H9 (cell line): ENCODE results near the gene ST6GALNAC3. TPM values are rescaled to one million over a fixed set of nuclear protein-coding genes. Genes with fewer than 3 reads are reported as not detected.

Experiments used
- DNase-seq: peaks from one replicate; pipeline ENCODE4 v3.0.0-alpha.2; 2017
- H2AFZ ChIP-seq: one replicate; pipeline ENCODE4 v1.6.1; 2013; ENCODE audit warnings: mild to moderate bottlenecking, low read length, control low read depth, moderate library complexity
- H2AK5ac ChIP-seq: 2 replicates; pipeline ENCODE4 v1.6.1; 2013; ENCODE audit warnings: low read length, control low read depth, mixed read lengths; ENCODE audit not compliant: insufficient read length
- H2BK120ac ChIP-seq: one replicate; pipeline ENCODE4 v1.6.1; 2013; ENCODE audit warnings: low read depth, mild to moderate bottlenecking, low read length, control low read depth, inconsistent platforms; ENCODE audit not compliant: poor library complexity, severe bottlenecking
- H2BK12ac ChIP-seq: 2 replicates; pipeline ENCODE4 v1.6.1; 2013; ENCODE audit warnings: low read length, control low read depth, mixed read lengths, low read depth; ENCODE audit not compliant: insufficient read length
- H2BK15ac ChIP-seq: 2 replicates; pipeline ENCODE4 v1.6.1; 2013; ENCODE audit warnings: low read depth, low read length, control low read depth
- H2BK20ac ChIP-seq: one replicate; pipeline ENCODE4 v1.6.1; 2013; ENCODE audit warnings: low read depth, mild to moderate bottlenecking, low read length, control low read depth, inconsistent platforms; ENCODE audit not compliant: poor library complexity, severe bottlenecking
- H2BK5ac ChIP-seq: 2 replicates; pipeline ENCODE4 v1.6.1; 2013; ENCODE audit warnings: low read length, control low read depth, mixed read lengths; ENCODE audit not compliant: insufficient read length
- H3K14ac ChIP-seq: 2 replicates; pipeline ENCODE4 v1.6.1; 2013; ENCODE audit warnings: low read length, control low read depth; ENCODE audit not compliant: insufficient read depth
- H3K18ac ChIP-seq: 2 replicates; pipeline ENCODE4 v1.6.1; 2013; ENCODE audit warnings: low read depth, mild to moderate bottlenecking, mixed read lengths, low read length, control low read depth; ENCODE audit not compliant: insufficient read length
- H3K23ac ChIP-seq: 2 replicates; pipeline ENCODE4 v1.6.1; 2013; ENCODE audit warnings: low read length, control low read depth, mixed read lengths, low read depth; ENCODE audit not compliant: insufficient read length
- H3K23me2 ChIP-seq: 2 replicates; pipeline ENCODE4 v1.6.1; 2013; ENCODE audit warnings: low read depth, mild to moderate bottlenecking, mixed read lengths, low read length, control low read depth; ENCODE audit not compliant: insufficient read length, poor library complexity, severe bottlenecking
- H3K27ac ChIP-seq: 2 replicates; pipeline ENCODE4 v1.5.1; 2013; ENCODE audit warnings: low read length, control low read depth, mixed read lengths, low read depth; ENCODE audit not compliant: insufficient read length
- H3K27me3 ChIP-seq: 2 replicates; pipeline ENCODE4 v1.6.1; 2013; ENCODE audit warnings: low read length, control low read depth, inconsistent platforms; ENCODE audit not compliant: insufficient read depth
- H3K4ac ChIP-seq: 2 replicates; pipeline ENCODE4 v1.6.1; 2013; ENCODE audit warnings: low read depth, mild to moderate bottlenecking, control low read depth, inconsistent platforms, low read length, moderate library complexity
- H3K4me1 ChIP-seq: 2 replicates; pipeline ENCODE4 v1.6.1; 2013; ENCODE audit warnings: low read length, control low read depth, inconsistent platforms; ENCODE audit not compliant: insufficient read depth
- H3K4me2 ChIP-seq: 2 replicates; pipeline ENCODE4 v1.6.1; 2013; ENCODE audit warnings: low read length, control low read depth, mixed read lengths; ENCODE audit not compliant: insufficient read length, insufficient read depth
- H3K56ac ChIP-seq: 2 replicates; pipeline ENCODE4 v1.6.1; 2013; ENCODE audit warnings: low read depth, mild to moderate bottlenecking, mixed read lengths, low read length, control low read depth; ENCODE audit not compliant: insufficient read length
- H3K79me1 ChIP-seq: 2 replicates; pipeline ENCODE4 v1.6.1; 2013; ENCODE audit warnings: low read depth, mild to moderate bottlenecking, moderate library complexity, low read length, control low read depth, inconsistent platforms; ENCODE audit not compliant: insufficient read depth, poor library complexity, severe bottlenecking
- H3K79me2 ChIP-seq: 2 replicates; pipeline ENCODE4 v1.6.1; 2013; ENCODE audit warnings: low read length, control low read depth, inconsistent platforms; ENCODE audit not compliant: insufficient read depth
- H3K9ac ChIP-seq: 2 replicates; pipeline ENCODE4 v1.6.1; 2013; ENCODE audit warnings: low read length, control low read depth, mixed read lengths; ENCODE audit not compliant: insufficient read length; ENCODE audit errors: extremely low read depth
- H3K9me3 ChIP-seq: one replicate; pipeline ENCODE4 v1.6.1; 2013; ENCODE audit warnings: low read depth, low read length, inconsistent platforms; ENCODE audit not compliant: control insufficient read depth
- H3T11ph ChIP-seq: one replicate; pipeline ENCODE4 v1.6.1; 2013; ENCODE audit warnings: mild to moderate bottlenecking, low read length, control low read depth, inconsistent platforms
- H4K20me1 ChIP-seq: one replicate; pipeline ENCODE4 v1.6.1; 2013; ENCODE audit not compliant: control insufficient read depth, insufficient read length, insufficient read depth
- H4K5ac ChIP-seq: 2 replicates; pipeline ENCODE4 v1.6.1; 2013; ENCODE audit warnings: low read depth, mild to moderate bottlenecking, mixed read lengths, low read length, control low read depth; ENCODE audit not compliant: insufficient read length
- H4K8ac ChIP-seq: replicated peaks from 2 replicates; pipeline ENCODE4 v1.6.1; 2013; ENCODE audit warnings: low read length, control low read depth, mixed read lengths, low read depth; ENCODE audit not compliant: insufficient read length
- H4K91ac ChIP-seq: 2 replicates; pipeline ENCODE4 v1.6.1; 2013; ENCODE audit warnings: low read depth, mild to moderate bottlenecking, moderate library complexity, mixed read lengths, low read length, control low read depth; ENCODE audit not compliant: insufficient read length
- H3K27ac Mint-ChIP-seq, 3 experiments: 2 replicates in 2 of 3; 3 replicates in 1 of 3; pipeline ENCODE4 v1.8.0; 2020 to 2021; ENCODE audit warnings: mixed read lengths in 3 of 3, mild to moderate bottlenecking in 1 of 3, moderate library complexity in 1 of 3
- H3K27me3 Mint-ChIP-seq: 2 replicates; pipeline ENCODE4 v1.8.0; 2021; ENCODE audit warnings: low read depth, mild to moderate bottlenecking, moderate library complexity, mixed read lengths
- H3K36me3 Mint-ChIP-seq, 3 experiments: 2 replicates in 2 of 3; 3 replicates in 1 of 3; pipeline ENCODE4 v1.8.0; 2020 to 2021; ENCODE audit warnings: low read depth in 3 of 3, mixed read lengths in 3 of 3; ENCODE audit not compliant: insufficient read depth in 1 of 3
- H3K4me1 Mint-ChIP-seq, 2 experiments: 2 replicates each; pipeline ENCODE4 v1.8.0; 2020; ENCODE audit warnings: mixed read lengths in 2 of 2
- H3K4me3 Mint-ChIP-seq, 2 experiments: 2 replicates in 1 of 2; 3 replicates in 1 of 2; pipeline ENCODE4 v1.8.0; 2020 to 2021; ENCODE audit warnings: mild to moderate bottlenecking in 2 of 2, mixed read lengths in 2 of 2, moderate library complexity in 1 of 2
- H3K9me3 Mint-ChIP-seq, 2 experiments: 2 replicates in 1 of 2; 3 replicates in 1 of 2; pipeline ENCODE4 v1.8.0; 2020; ENCODE audit warnings: mild to moderate bottlenecking in 2 of 2, mixed read lengths in 2 of 2, moderate library complexity in 1 of 2
- total RNA-seq: library from RNA; stranded (reverse); gene quantifications from 2 replicates; pipeline ENCODE4 v1.2.1, GENCODE V29; 2021
- TF ChIP-seq, protein P1 (sequence below): fragments of 200-600 bp; sonication (generic); conservative IDR thresholded peaks from 3 replicates; pipeline ENCODE4 v1.8.0; 2021; ENCODE audit warnings: antibody characterized with exemption, mild to moderate bottlenecking

The ST6GALNAC3 gene
- total RNA-seq, 1 experiment from 2014 or later, result 11.2 TPM

DNA sequence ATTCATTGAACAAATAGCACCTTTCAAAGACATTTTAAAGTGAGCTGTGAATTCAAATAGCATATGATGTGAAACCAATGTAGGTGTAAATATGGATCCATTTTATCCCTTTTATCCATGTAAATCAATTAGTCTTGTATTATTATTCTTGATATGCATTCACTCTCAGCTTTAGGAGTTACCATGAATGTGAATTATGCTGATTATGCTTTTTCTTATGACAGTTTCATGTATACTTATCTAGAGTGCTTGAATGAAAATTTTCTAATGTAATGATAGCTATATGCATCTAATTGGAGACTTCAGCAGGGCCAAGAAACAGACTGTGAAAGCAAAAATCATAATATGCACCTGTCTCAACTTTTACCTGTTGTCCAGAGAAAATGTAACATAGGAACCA is 566.2 kb downstream of the ST6GALNAC3 start:
- no peak overlapping the region for H4K5ac ChIP-seq
- no peak overlapping the region for H2BK20ac ChIP-seq
- H4K20me1 ChIP-seq, result no peaks in the 10 kb centered on the region
- H3K23me2 ChIP-seq, result no peaks in the 10 kb centered on the region
- H3K56ac ChIP-seq, result no peak overlapping the region
- H3K9me3 ChIP-seq, result no peaks in the 10 kb centered on the region
- H3T11ph ChIP-seq, result no peak overlapping the region
- H4K8ac ChIP-seq, result no peak overlapping the region
- H2BK120ac ChIP-seq, result no peak overlapping the region
- Mint-ChIP-seq H3K27ac (no peak overlapping the region), H3K4me1 (no peaks in the 10 kb centered on the region), H3K9me3 (peaks cover 0 to 3% of the 10 kb centered on the region in 2 experiments; a peak in 1 of 5 replicates), H3K36me3 (no peaks in the 10 kb centered on the region; a peak in 1 of 7 replicates), H3K4me3 (no peak overlapping the region), H3K27me3 (no peaks in the 10 kb centered on the region)
- H2BK15ac ChIP-seq, result no peak overlapping the region
- no peak overlapping the region for H2BK12ac ChIP-seq
- TF ChIP-seq, protein P1, sequence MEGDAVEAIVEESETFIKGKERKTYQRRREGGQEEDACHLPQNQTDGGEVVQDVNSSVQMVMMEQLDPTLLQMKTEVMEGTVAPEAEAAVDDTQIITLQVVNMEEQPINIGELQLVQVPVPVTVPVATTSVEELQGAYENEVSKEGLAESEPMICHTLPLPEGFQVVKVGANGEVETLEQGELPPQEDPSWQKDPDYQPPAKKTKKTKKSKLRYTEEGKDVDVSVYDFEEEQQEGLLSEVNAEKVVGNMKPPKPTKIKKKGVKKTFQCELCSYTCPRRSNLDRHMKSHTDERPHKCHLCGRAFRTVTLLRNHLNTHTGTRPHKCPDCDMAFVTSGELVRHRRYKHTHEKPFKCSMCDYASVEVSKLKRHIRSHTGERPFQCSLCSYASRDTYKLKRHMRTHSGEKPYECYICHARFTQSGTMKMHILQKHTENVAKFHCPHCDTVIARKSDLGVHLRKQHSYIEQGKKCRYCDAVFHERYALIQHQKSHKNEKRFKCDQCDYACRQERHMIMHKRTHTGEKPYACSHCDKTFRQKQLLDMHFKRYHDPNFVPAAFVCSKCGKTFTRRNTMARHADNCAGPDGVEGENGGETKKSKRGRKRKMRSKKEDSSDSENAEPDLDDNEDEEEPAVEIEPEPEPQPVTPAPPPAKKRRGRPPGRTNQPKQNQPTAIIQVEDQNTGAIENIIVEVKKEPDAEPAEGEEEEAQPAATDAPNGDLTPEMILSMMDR, result no peak
- no peak for DNase-seq
- H3K14ac ChIP-seq, result no peak overlapping the region
- H3K79me1 ChIP-seq, result no peaks in the 10 kb centered on the region
- no peak overlapping the region for H3K4me2 ChIP-seq
- H3K27ac ChIP-seq, result no peak overlapping the region
- no peak overlapping the region for H2AK5ac ChIP-seq
- H3K23ac ChIP-seq, result no peak overlapping the region
- no peaks in the 10 kb centered on the region for H3K79me2 ChIP-seq
- no peaks in the 10 kb centered on the region for H3K4me1 ChIP-seq
- no peak overlapping the region for H3K18ac ChIP-seq
- no peak overlapping the region for H2BK5ac ChIP-seq
- H3K4ac ChIP-seq, result no peak overlapping the region
- H3K27me3 ChIP-seq, result no peaks in the 10 kb centered on the region
- H4K91ac ChIP-seq, result no peak overlapping the region
- H2AFZ ChIP-seq, result no peak overlapping the region
- no peak overlapping the region for H3K9ac ChIP-seq
